HL-60 (cell line): ENCODE data around the gene GPR78.

Experiments used
- DNase-seq, 2 experiments: peaks; one replicate each; pipeline ENCODE4 v3.0.0-alpha.2; 2010 to 2020; ENCODE audit warnings: low read depth in 1 of 2, low spot score in 1 of 2
- H3K27ac ChIP-seq: fragments of 250-450 bp; sonication (Bioruptor Pico); replicated peaks from 2 replicates; pipeline ENCODE4 v1.5.1; 2020; ENCODE audit warnings: mild to moderate bottlenecking, moderate library complexity
- H3K27me3 ChIP-seq: fragments of 250-450 bp; sonication (Bioruptor Pico); 2 replicates; pipeline ENCODE4 v1.5.1; 2021; ENCODE audit warnings: mild to moderate bottlenecking, moderate library complexity; ENCODE audit not compliant: insufficient read depth, poor library complexity, severe bottlenecking
- H3K4me3 ChIP-seq: replicated peaks from 2 replicates; pipeline ENCODE4 v1.5.1; 2011; ENCODE audit warnings: mild to moderate bottlenecking, control low read depth, low read length; ENCODE audit not compliant: insufficient read depth
- CTCF ChIP-seq: IDR thresholded peaks from one replicate; pipeline ENCODE4 v1.5.1; 2011; ENCODE audit warnings: low read length, control low read depth, inconsistent platforms; ENCODE audit not compliant: insufficient read depth
- GABPA ChIP-seq: IDR thresholded peaks from 2 replicates; pipeline ENCODE4 v1.6.1; 2012; ENCODE audit warnings: low read depth
- POLR2AphosphoS5 ChIP-seq: IDR thresholded peaks from 2 replicates; pipeline ENCODE4 v1.6.1; 2012; ENCODE audit warnings: low read depth
- REST ChIP-seq: IDR thresholded peaks from 2 replicates; pipeline ENCODE4 v1.6.1; 2012; ENCODE audit warnings: low read depth; ENCODE audit not compliant: insufficient replicate concordance
- SPI1 ChIP-seq: IDR thresholded peaks from 2 replicates; pipeline ENCODE4 v1.6.1; 2012; ENCODE audit warnings: low read depth, mild to moderate bottlenecking, borderline replicate concordance

GPR78 gene

GRCh38 chr4:8601086-8601485 is 20.9 kb downstream of the GPR78 start:
- TF ChIP-seq GABPA (no peak), CTCF (no peak), POLR2AphosphoS5 (no peak), REST (no peak), SPI1 (no peak)
- DNase-seq, result no peak
- Histone ChIP-seq H3K4me3 (no peak overlapping the region), H3K27ac (no peak overlapping the region), H3K27me3 (no peaks in the 10 kb centered on the region)

- Histone ChIP-seq H3K27me3 (no peaks in the 10 kb centered on the region), H3K27ac (no peak overlapping the region), H3K4me3 (no peak overlapping the region)
- no peak for DNase-seq
- TF ChIP-seq REST, result no peak
- TF ChIP-seq POLR2AphosphoS5, result no peak
- TF ChIP-seq CTCF, result no peak
- no peak for TF ChIP-seq GABPA
- TF ChIP-seq SPI1, result no peak
Observed at GRCh38 chr4:8601556-8601955, 21.4 kb downstream of the GPR78 start.

GRCh38 chr4:8602686-8603430 is 22.7 kb downstream of the GPR78 start:
- no peak overlapping the region for H3K4me3 ChIP-seq
- no peaks in the 10 kb centered on the region for H3K27me3 ChIP-seq
- H3K27ac ChIP-seq, result no peak overlapping the region
- DNase-seq, result no peak
- TF ChIP-seq POLR2AphosphoS5 (no peak), GABPA (no peak), SPI1 (no peak), CTCF (no peak), REST (no peak)
